ENCODE measurements around the gene LRRFIP2.
"Not testable (repeated sequence)": the region's sequence is repeated elsewhere in the genome, so short reads cannot be mapped to it uniquely, and the experiment has no call there.

Gene LRRFIP2

DNA sequence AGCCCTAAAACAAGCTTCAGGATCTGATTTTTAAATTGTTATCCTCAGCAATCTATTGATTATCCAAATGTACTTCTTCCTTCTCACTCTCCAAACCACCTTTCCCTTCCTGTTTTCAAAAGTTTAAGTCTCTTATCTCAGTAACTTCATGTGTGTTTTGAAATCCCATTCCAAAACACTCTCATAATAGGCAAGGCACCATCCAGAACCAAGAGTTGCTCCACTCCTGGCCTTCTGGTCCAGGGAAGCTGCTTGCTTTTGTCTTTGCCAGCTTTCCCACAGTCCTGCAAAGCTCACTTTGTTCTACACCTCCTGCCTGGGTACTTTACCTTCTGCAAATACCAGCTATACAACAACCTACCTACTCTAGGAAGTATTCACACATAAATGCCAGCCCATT, 117.6 kb downstream of the LRRFIP2 start:
- no peak overlapping the region for H3K4me3 ChIP-seq (ENCODE audit: low read length)
- TF ChIP-seq, protein P1, sequence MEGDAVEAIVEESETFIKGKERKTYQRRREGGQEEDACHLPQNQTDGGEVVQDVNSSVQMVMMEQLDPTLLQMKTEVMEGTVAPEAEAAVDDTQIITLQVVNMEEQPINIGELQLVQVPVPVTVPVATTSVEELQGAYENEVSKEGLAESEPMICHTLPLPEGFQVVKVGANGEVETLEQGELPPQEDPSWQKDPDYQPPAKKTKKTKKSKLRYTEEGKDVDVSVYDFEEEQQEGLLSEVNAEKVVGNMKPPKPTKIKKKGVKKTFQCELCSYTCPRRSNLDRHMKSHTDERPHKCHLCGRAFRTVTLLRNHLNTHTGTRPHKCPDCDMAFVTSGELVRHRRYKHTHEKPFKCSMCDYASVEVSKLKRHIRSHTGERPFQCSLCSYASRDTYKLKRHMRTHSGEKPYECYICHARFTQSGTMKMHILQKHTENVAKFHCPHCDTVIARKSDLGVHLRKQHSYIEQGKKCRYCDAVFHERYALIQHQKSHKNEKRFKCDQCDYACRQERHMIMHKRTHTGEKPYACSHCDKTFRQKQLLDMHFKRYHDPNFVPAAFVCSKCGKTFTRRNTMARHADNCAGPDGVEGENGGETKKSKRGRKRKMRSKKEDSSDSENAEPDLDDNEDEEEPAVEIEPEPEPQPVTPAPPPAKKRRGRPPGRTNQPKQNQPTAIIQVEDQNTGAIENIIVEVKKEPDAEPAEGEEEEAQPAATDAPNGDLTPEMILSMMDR (conservative IDR thresholded peaks at IDR 0.05; ENCODE audit: low read length) = no peak
- DNase-seq (ENCODE audit: low read depth) = no peak

DNA sequence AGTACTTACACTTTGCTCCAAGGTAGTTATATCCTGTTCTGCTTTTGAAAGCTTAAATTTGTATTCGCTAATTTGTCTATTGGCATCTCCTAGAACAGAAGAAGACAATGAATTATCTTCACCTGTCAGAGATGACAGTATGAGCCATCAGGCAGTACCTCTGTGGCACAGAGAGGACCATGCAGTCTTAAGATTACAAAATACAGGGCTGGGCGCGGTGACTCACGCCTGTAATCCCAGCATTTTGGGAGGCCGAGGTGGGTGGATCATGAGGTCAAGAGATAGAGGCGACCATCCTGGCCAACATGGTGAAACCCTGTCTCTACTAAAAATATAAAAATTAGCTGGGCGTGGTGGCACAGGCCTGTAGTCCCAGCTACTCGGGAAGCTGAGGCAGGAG, 119.3 kb downstream of the LRRFIP2 start:
- not testable (repeated sequence) for DNase-seq (ENCODE audit: low read depth); H3K4me3 ChIP-seq (ENCODE audit: low read length)

DNA sequence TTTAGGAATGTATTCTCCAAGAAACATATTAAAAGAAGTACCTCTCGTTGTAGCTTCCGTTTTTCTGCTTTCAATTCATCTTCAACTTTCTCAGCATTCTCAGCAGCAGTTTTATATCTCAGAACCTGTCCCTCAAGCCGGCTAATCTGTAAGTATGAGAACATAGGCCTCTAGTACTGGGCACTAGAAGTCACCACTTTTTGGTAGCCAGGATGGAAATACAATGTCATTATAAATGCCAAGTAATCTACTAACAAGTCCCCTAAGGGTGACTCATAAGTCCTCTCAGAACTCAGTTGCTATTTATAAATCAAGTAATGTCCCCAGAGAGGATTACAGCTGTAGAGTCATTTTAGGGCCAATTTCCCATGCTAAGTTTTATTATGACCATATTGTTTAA, 120.0 kb downstream of the LRRFIP2 start:
- no peak overlapping the region for H3K4me3 ChIP-seq (ENCODE audit: low read length)
- DNase-seq (ENCODE audit: low read depth) = peak; percentile 80
- TF ChIP-seq, protein P1 (conservative IDR thresholded peaks at IDR 0.05; ENCODE audit: low read length) = no peak

DNA sequence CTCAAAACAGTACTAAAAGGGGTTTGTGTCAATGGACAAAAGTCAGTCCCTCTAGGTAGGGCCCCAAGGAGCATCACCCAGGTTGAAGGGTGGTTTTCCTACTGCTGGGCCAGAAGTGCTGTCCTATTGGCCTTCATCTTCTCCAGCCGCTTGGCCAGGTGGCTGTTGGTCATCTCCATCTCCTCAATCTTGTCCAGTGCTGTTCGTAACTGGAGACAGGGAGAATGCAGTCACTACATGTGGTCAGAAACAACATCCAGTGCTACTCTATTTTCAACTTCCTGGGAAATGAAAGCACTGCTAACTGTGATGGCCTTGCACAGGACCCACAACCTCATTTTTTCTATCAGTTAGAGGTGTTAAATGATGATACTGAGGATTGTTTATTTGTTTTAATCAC, 120.6 kb downstream of the LRRFIP2 start:
- TF ChIP-seq, protein P1 (conservative IDR thresholded peaks at IDR 0.05; ENCODE audit: low read length) = no peak

DNA sequence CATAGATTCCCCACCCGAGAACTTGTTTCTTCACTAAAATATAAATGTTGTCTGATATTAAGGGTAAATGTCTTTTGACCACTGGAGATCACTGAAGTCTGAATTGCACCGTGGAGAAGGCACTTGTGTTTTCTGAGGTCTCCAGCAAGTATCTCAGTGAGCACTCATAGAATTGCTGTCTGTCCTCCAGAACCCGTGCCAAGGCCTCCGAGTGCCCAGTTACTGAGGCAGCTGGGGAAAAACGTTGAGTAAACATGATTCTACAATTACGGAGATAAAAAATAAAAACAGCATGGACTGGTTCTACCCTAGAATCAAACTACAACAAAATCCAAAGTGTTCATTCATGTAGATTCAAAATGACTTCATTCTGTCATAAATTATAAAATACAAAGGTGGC, 121.0 kb downstream of the LRRFIP2 start:
- DNase-seq (ENCODE audit: low read depth) = no peak
- TF ChIP-seq, protein P1 (conservative IDR thresholded peaks at IDR 0.05; ENCODE audit: low read length) = no peak
- no peak overlapping the region for H3K4me3 ChIP-seq (ENCODE audit: low read length)

More for the DNA sequence above, 120.6 kb downstream of the LRRFIP2 start:
- H3K4me3 ChIP-seq (ENCODE audit: low read length) = no peak overlapping the region
- DNase-seq (ENCODE audit: low read depth) = no peak

DNA sequence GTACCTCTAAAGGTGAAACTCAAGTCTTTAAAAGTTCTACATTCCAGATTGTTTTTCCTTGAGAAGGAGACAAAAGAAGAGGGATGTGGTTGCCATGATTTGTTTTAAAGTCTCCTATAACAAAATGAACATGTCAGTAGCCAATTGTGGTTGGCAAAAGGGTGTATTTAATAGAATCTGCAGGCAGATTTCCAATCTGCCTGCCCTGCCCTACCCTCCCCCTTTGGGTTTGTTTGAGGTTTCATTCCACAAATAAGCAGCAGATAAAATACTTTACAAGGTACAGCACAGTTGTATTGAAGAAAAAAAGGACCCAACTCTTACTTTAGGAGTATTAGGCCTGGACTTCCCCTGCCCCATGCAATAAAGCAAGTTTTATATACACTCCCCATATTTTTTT, 121.5 kb downstream of the LRRFIP2 start:
- DNase-seq (ENCODE audit: low read depth) = no peak
- TF ChIP-seq, protein P1 (conservative IDR thresholded peaks at IDR 0.05; ENCODE audit: low read length) = no peak
- no peak overlapping the region for H3K4me3 ChIP-seq (ENCODE audit: low read length)

DNA sequence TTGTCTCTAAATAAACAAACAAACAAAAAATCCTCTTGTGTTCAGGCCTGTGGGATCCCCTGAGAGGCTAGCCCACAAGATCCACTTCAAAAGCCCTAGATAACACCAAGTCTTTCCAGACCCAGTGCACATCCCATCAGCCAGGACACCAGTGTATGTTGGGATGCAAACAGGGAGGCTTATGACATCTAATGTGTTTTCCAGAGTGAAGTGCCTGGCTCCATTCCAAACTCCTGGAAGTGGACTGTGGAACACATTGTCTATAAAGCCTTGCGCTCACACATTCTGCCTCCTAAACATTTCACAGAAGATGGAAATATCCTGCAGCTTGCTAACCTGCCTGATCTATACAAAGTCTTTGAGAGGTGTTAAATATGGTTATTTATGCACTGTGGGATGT, 124.1 kb downstream of the LRRFIP2 start:
- no peak overlapping the region for H3K4me3 ChIP-seq (ENCODE audit: low read length)
- TF ChIP-seq, protein P1 (conservative IDR thresholded peaks at IDR 0.05; ENCODE audit: low read length) = no peak
- no peak for DNase-seq (ENCODE audit: low read depth)

DNA sequence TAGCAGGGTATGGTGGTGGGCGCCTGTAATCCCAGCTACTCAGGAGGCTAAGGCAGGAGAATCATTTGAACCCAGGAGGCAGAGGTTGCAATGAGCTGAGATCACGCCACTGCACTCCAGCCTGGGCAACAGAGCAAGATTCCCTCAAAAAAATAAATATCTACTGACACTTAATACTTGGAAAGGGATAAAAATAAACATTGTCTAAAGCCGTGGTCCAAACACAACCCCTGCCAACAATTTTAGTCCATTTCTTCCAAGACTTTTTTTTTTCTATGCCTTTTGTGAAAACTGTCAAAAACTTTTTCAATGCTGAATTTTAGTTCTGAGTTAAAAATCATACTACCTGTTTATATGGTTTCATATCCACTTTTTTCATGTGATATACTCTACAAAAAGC, 131.7 kb downstream of the LRRFIP2 start:
- not testable (repeated sequence) for DNase-seq (ENCODE audit: low read depth); H3K4me3 ChIP-seq (ENCODE audit: low read length)

Data from AG10803 (cell line).